SU-DHL-6 (cell line): ENCODE measurements around the gene ABCB8.
"Not testable (repeated sequence)": the region's sequence is repeated elsewhere in the genome, so short reads cannot be mapped to it uniquely, and the experiment has no call there.

Source experiments
- H2AFZ ChIP-seq: fragments of 200-600 bp; sonication (generic); 2 replicates; pipeline ENCODE4 v1.6.1; 2014; ENCODE audit warnings: low read depth, mild to moderate bottlenecking, moderate library complexity, mixed read lengths, antibody characterized with exemption, low read length; ENCODE audit not compliant: severe bottlenecking
- H3F3A ChIP-seq: fragments of 200-600 bp; shearing (Covaris generic); 2 replicates; pipeline ENCODE4 v1.6.0; 2016; ENCODE audit warnings: antibody characterized with exemption, mild to moderate bottlenecking; ENCODE audit not compliant: insufficient read depth
- H3K27ac ChIP-seq: fragments of 200-600 bp; sonication (generic); 2 replicates; pipeline ENCODE4 v1.5.1; 2016; ENCODE audit warnings: low read depth, mild to moderate bottlenecking, low read length, moderate library complexity, mixed read lengths
- H3K27me3 ChIP-seq: fragments of 200-600 bp; sonication (generic), shearing (Covaris generic); 2 replicates; pipeline ENCODE4 v1.6.0; 2014; ENCODE audit warnings: mild to moderate bottlenecking, low read length
- H3K36me3 ChIP-seq: fragments of 200-600 bp; sonication (generic); 2 replicates; pipeline ENCODE4 v1.6.1; 2014; ENCODE audit warnings: mild to moderate bottlenecking, low read length, mixed read lengths
- H3K4me2 ChIP-seq: fragments of 300-600, 200-600 bp; shearing (Covaris generic), sonication (generic); 2 replicates; pipeline ENCODE4 v1.6.0; 2014; ENCODE audit warnings: low read length, low read depth, mild to moderate bottlenecking; ENCODE audit not compliant: poor library complexity, severe bottlenecking
- H3K4me3 ChIP-seq: fragments of 200-600 bp; sonication (generic); 2 replicates; pipeline ENCODE4 v1.5.1; 2014; ENCODE audit warnings: antibody characterized with exemption, low read length, mild to moderate bottlenecking, mixed read lengths; ENCODE audit not compliant: insufficient read depth, poor library complexity, severe bottlenecking
- H3K79me2 ChIP-seq: fragments of 200-600 bp; sonication (generic); 2 replicates; pipeline ENCODE4 v1.6.1; 2014; ENCODE audit warnings: mild to moderate bottlenecking, low read length, moderate library complexity; ENCODE audit not compliant: insufficient read depth
- H3K9ac ChIP-seq: fragments of 200-600 bp; sonication (generic); 2 replicates; pipeline ENCODE4 v1.7.0; 2014; ENCODE audit warnings: mild to moderate bottlenecking, low read length
- H3K9me2 ChIP-seq: fragments of 200-600 bp; sonication (generic); replicated peaks from 2 replicates; pipeline ENCODE4 v1.6.1; 2014; ENCODE audit warnings: low read length; ENCODE audit not compliant: insufficient read depth
- H3K9me3 ChIP-seq: fragments of 200-600 bp; sonication (generic); 2 replicates; pipeline ENCODE4 v1.6.1; 2014; ENCODE audit warnings: low read length, mixed read lengths; ENCODE audit not compliant: insufficient read depth
- H4K20me1 ChIP-seq: fragments of 200-600 bp; sonication (generic); 2 replicates; pipeline ENCODE4 v1.6.1; 2014; ENCODE audit warnings: low read depth, mild to moderate bottlenecking, antibody characterized with exemption, low read length, moderate library complexity, mixed read lengths
- CTCF ChIP-seq: fragments of 200-600 bp; sonication (generic); IDR thresholded peaks from one replicate; pipeline ENCODE4 v1.5.1; 2017; ENCODE audit warnings: antibody characterized with exemption, mild to moderate bottlenecking, low read length, moderate library complexity; ENCODE audit not compliant: insufficient read depth, poor library complexity, severe bottlenecking
- EZH2phosphoT487 ChIP-seq: fragments of 200-600 bp; sonication (generic), shearing (Covaris generic); conservative IDR thresholded peaks from 2 replicates; pipeline ENCODE4 v1.6.1; 2018; ENCODE audit warnings: mild to moderate bottlenecking, antibody characterized with exemption, low read length, moderate library complexity, mixed read lengths

ABCB8 gene

GRCh38 chr7:151011097-151011409 lies 17.2 kb upstream of the ABCB8 start:
- Histone ChIP-seq H4K20me1 (no peaks in the 10 kb centered on the region), H3K27me3 (no peaks in the 10 kb centered on the region), H3K9me2 (no peaks in the 10 kb centered on the region), H3F3A (no peaks in the 10 kb centered on the region), H3K27ac (no peak overlapping the region), H2AFZ (no peak overlapping the region), H3K9ac (no peak overlapping the region), H3K36me3 (no peaks in the 10 kb centered on the region), H3K79me2 (no peaks in the 10 kb centered on the region), H3K9me3 (no peaks in the 10 kb centered on the region), H3K4me2 (no peak overlapping the region), H3K4me3 (no peak overlapping the region)
- TF ChIP-seq EZH2phosphoT487: no peak
- TF ChIP-seq CTCF: no peak

GRCh38 chr7:151011616-151012015 lies 16.6 kb upstream of the ABCB8 start:
- H3K27me3 ChIP-seq, H3K79me2 ChIP-seq, H3K4me3 ChIP-seq, H3K9me3 ChIP-seq, H3K36me3 ChIP-seq, H3F3A ChIP-seq, H2AFZ ChIP-seq, H3K27ac ChIP-seq, H4K20me1 ChIP-seq, H3K9ac ChIP-seq, H3K4me2 ChIP-seq, H3K9me2 ChIP-seq: not testable (repeated sequence)

- TF ChIP-seq CTCF: no peak
- no peak for TF ChIP-seq EZH2phosphoT487
- no peaks in the 10 kb centered on the region for H4K20me1 ChIP-seq
- H3K9ac ChIP-seq: no peak overlapping the region
- H2AFZ ChIP-seq: no peak overlapping the region
- H3K79me2 ChIP-seq: no peaks in the 10 kb centered on the region
- no peaks in the 10 kb centered on the region for H3K9me3 ChIP-seq
- H3K4me2 ChIP-seq: no peak overlapping the region
- no peak overlapping the region for H3K27ac ChIP-seq
- no peaks in the 10 kb centered on the region for H3K36me3 ChIP-seq
- no peaks in the 10 kb centered on the region for H3K27me3 ChIP-seq
- no peak overlapping the region for H3K4me3 ChIP-seq
- H3K9me2 ChIP-seq: no peaks in the 10 kb centered on the region
- H3F3A ChIP-seq: no peaks in the 10 kb centered on the region
Observed at GRCh38 chr7:151012031-151012692, 16.1 kb upstream of the ABCB8 start.

- TF ChIP-seq CTCF: no peak
- no peak for TF ChIP-seq EZH2phosphoT487
- Histone ChIP-seq H3K79me2 (no peaks in the 10 kb centered on the region), H3K27ac (no peak overlapping the region), H4K20me1 (no peaks in the 10 kb centered on the region), H3K9me2 (no peaks in the 10 kb centered on the region), H3K4me3 (no peak overlapping the region), H3K27me3 (no peaks in the 10 kb centered on the region), H3K9ac (no peak overlapping the region), H3K4me2 (no peak overlapping the region), H3K9me3 (no peaks in the 10 kb centered on the region), H3K36me3 (no peaks in the 10 kb centered on the region), H3F3A (no peaks in the 10 kb centered on the region), H2AFZ (no peak overlapping the region)
Observed at GRCh38 chr7:151012911-151013347, 15.3 kb upstream of the ABCB8 start.
